ENCODE results near the gene RPL14. TPM values are rescaled to one million over a fixed set of nuclear protein-coding genes. Genes with fewer than 3 reads are reported as not detected.

RPL14 gene
- total RNA-seq, 2 donors from 2014 or later: 1,691 to 2,241 TPM

DNA sequence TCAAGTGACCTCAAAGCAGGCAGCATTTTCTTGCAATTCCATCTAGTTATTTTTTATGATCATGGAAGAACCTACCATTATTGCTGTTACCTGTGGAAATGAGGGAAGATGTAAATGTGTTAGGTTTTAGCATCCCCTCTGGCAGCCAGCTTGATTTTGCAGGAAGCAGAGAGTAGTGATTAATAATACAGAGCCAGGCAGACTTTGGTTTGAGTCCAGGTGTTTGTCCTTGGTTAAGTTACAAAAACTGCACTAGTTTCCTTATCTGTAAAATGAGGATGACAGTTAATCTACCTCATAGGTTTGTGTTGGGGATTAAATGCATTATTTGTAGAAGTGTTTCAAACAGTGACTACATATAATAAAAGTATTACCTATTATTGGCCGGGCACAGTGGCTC is 60.9 kb downstream of the RPL14 start:
- no peaks in the 10 kb centered on the region for H3K9me3 Mint-ChIP-seq
- WGBS, 2 experiments (ENCODE audit: insufficient coverage in 1 of 2, insufficient read length in 1 of 2): 88% methylated on average over 1 of the region's 1 CpG; no CpG with 5 or more reads in 1 of the 2 experiments
- Histone ChIP-seq H3K9ac (ENCODE audit: extremely low read depth, low read length, poor library complexity, severe bottlenecking) (no peak overlapping the region), H3K36me3 (ENCODE audit: control insufficient read depth, insufficient read depth, low read length) (peaks cover 18% of the 10 kb centered on the region), H3K4me1 (ENCODE audit: control insufficient read depth, insufficient read depth, low read length) (no peaks in the 10 kb centered on the region), H3K27me3 (ENCODE audit: control insufficient read depth, insufficient read depth, low read length, poor library complexity, severe bottlenecking) (no peaks in the 10 kb centered on the region), H3K9me3 (ENCODE audit: control insufficient read depth, low read length) (no peaks in the 10 kb centered on the region), H3K4me3 (ENCODE audit: low read length) (no peak overlapping the region), H3K27ac (ENCODE audit: low read depth, low read length) (no peak overlapping the region)
- DNase-seq: no peak
- peaks cover 31% of the 10 kb centered on the region for H3K36me3 Mint-ChIP-seq (ENCODE audit: low read depth)
- H3K27me3 Mint-ChIP-seq (ENCODE audit: insufficient read depth): no peaks in the 10 kb centered on the region
- no peaks in the 10 kb centered on the region for H3K4me1 Mint-ChIP-seq
- TF ChIP-seq, protein P1, sequence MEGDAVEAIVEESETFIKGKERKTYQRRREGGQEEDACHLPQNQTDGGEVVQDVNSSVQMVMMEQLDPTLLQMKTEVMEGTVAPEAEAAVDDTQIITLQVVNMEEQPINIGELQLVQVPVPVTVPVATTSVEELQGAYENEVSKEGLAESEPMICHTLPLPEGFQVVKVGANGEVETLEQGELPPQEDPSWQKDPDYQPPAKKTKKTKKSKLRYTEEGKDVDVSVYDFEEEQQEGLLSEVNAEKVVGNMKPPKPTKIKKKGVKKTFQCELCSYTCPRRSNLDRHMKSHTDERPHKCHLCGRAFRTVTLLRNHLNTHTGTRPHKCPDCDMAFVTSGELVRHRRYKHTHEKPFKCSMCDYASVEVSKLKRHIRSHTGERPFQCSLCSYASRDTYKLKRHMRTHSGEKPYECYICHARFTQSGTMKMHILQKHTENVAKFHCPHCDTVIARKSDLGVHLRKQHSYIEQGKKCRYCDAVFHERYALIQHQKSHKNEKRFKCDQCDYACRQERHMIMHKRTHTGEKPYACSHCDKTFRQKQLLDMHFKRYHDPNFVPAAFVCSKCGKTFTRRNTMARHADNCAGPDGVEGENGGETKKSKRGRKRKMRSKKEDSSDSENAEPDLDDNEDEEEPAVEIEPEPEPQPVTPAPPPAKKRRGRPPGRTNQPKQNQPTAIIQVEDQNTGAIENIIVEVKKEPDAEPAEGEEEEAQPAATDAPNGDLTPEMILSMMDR (conservative IDR thresholded peaks at IDR 0.05): no peak
- H3K4me3 Mint-ChIP-seq: no peak overlapping the region
- H3K27ac Mint-ChIP-seq: no peak overlapping the region

Other genes with a start within 250 kb of the RPL14 start
- 10 to 100 TPM; 67.4 to 83.8 TPM for gene EIF1B, start 147.6 kb upstream of the RPL14 start, total RNA-seq
- under 1 TPM; 0.22 to 0.37 TPM for gene ENTPD3, start 70.2 kb upstream of the RPL14 start, total RNA-seq
- 10 to 100 TPM in 1 of 2 donors, 1 to 10 TPM in 1; 6.9 to 13.7 TPM for gene ZNF619, start 19.8 kb downstream of the RPL14 start, total RNA-seq
- 10 to 100 TPM; 17.0 to 19.3 TPM for gene ZNF620, start 48.7 kb downstream of the RPL14 start, total RNA-seq
- 10 to 100 TPM; 21.3 to 32.1 TPM for gene ZNF621, start 67.6 kb downstream of the RPL14 start, total RNA-seq

All from endodermal cell (in vitro differentiated cells).